SIG-M5 treated with dmso at 0.1 percent for 504 hours (cell line): ENCODE measurements around the gene MYL11.

ENCODE experiments used
- DNase-seq: peaks from one replicate; lab custom pipeline; 2025; ENCODE audit not compliant: unreplicated experiment; lab: John Stamatoyannopoulos, UW

MYL11 gene

DNA sequence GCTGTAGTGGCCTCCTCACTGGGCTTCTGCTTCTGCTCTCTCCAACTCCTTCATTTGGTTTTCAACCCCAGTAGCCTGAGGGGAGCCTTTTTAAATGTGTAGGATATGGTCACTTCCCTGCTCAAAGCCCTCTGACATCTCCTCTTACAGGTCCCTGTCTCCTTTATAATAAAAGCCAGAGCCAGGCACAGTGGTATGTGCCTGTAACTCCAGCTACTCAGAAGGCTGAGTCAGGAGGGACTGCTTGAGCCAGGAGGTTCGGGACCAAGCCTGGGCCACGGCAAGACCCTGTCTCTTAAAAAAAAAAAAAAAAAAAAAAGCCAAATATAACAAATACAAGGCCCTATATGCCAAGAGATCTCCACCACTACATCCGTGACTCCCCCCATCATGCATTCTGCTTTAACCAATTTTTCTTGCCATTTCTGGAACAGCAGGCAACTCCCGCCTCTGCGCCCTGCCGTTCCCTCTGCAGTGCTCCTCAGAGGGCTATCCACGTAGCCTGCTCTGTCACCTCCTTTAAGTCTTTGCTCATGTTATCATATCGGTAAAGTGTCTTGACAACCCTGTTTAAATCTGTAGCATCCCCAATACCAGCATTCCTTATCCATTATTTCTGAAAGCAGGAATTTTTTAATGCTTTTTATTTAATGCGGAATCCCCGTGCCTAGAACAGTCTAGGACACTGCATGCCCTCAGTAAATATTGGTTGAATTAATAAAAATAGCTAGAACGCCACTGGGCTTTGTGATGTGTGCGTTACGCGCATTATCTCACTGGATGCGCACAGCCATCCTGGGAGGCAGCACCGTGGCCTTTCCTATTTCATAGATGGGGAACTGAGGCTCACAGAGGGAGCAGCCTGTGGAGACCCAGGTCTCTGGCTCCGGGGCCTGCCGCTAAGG, 42.3 kb downstream of the MYL11 start:
- no peak for DNase-seq

- peak; percentile 88 for DNase-seq
Observed at GRCh38 chr16:30417529-30418349, 43.1 kb downstream of the MYL11 start.

DNA sequence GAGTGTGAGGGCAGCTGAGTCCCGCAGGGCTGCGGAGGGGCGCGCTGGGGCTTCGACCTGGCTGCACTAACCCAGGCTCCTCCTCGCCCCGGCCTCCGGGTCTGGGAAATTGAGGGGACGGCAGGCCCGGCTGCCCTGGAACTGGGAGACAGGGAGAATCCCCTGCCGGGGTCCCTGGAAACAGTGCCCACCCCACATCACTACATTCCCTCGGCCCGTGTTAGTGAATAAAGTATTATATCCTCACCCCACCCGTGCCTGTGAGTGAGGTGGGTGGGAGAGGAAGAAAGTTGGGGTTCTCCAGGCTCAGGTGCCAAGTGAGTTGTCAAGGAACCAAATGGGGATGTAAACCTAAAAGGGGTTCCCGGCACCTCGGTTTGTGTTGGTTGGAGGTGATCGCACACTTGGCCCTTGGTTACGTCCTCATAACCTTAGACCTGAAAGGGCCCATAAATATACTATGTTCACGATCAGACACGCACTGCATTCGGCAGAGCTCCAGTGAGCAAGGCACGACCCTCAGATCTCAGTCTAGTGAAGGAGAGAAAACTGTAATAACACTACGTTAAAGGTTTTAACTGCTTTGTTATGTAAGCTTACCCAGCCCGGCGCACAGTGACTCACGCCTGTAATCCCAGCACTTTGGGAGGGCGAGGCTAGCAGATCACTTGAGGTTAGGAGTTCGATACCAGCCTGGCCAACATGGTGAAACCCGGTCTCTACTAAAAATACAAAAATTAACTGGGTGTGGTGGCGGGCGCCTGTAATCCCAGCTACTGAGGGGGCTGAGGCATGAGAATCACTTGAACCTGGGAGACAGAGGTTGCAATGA, 44.0 kb downstream of the MYL11 start:
- DNase-seq: peak; percentile 47

DNA sequence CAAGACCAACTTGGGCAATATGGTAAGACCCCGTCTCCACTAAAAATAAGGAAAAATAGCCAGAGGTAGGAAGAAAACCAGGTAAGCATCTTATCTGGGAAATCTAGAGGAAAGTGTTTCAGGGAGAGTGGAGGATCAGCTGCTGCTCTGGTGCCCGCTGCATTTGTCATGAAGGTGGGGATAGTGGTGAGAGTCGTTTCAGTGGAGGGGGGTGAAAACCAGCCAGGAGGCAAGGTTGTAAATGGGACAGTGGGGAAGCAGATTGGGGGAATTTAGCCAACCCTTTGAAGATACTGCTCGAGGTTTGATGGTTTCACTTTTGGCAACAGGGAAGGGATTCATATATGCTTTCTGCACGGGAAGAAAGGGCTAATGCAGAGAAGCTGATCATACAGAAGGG, 46.4 kb downstream of the MYL11 start:
- no peak for DNase-seq
